Heart right ventricle (tissue), 16 donors: ENCODE measurements around the gene MAPT. TPM values are rescaled to one million over a fixed set of nuclear protein-coding genes. Genes with fewer than 3 reads are reported as not detected.
"Not testable (repeated sequence)": the region's sequence is repeated elsewhere in the genome, so short reads cannot be mapped to it uniquely, and the experiment has no call there.

ENCODE experiments used
- ATAC-seq, 8 donors: fragments of 200-7000 bp; cut with Tn5 transposase; one replicate each; pipeline ENCODE4 v1.9.1; 2020; ENCODE audit warnings: mild to moderate bottlenecking in 8 of 8, moderate library complexity in 8 of 8, moderate number of reproducible peaks in 1 of 8
- DNase-seq, 2 donors: peaks; one replicate each; pipeline ENCODE4 v3.0.0-alpha.2; 2020
- H3K27ac ChIP-seq, 10 donors: fragments of 200-600 bp; sonication (generic) in 2 of 10; one replicate each; pipeline versions ENCODE4 v1.5.0 to v1.8.0; 2020 to 2022; ENCODE audit warnings: mild to moderate bottlenecking in 3 of 10
- H3K27me3 ChIP-seq, 7 donors: fragments of 200-600 bp; one replicate each; pipeline ENCODE4 v1.8.0; 2021 to 2022; ENCODE audit warnings: mild to moderate bottlenecking in 2 of 7
- H3K36me3 ChIP-seq, 9 donors: fragments of 200-600 bp; sonication (generic) in 1 of 9; one replicate each; pipeline versions ENCODE4 v1.5.0 to v1.8.0; 2020 to 2022; ENCODE audit warnings: mild to moderate bottlenecking in 2 of 9
- H3K4me1 ChIP-seq, 9 donors: fragments of 200-600 bp; sonication (generic) in 1 of 9; one replicate each; pipeline versions ENCODE4 v1.5.0 to v1.8.0; 2020 to 2022; ENCODE audit warnings: mild to moderate bottlenecking in 4 of 9
- H3K4me3 ChIP-seq, 10 donors: fragments of 200-600 bp; sonication (generic) in 2 of 10; one replicate each; pipeline versions ENCODE4 v1.5.0 to v1.8.0; 2020 to 2022; ENCODE audit warnings: mild to moderate bottlenecking in 7 of 10, moderate library complexity in 2 of 10
- H3K9me3 ChIP-seq, 11 donors: fragments of 200-600 bp in 10 of 11; sonication (generic) in 2 of 11; one replicate each; pipeline versions ENCODE4 v1.5.0 to v1.8.0; 2013 to 2022; ENCODE audit warnings: mild to moderate bottlenecking in 2 of 11, control low read depth in 1 of 11, moderate library complexity in 1 of 11
- WGBS, 2 donors: extraction: QIAGEN DNeasy Blood & Tissue Kit; methylation state at CpG; one replicate each; pipeline ENCODE4 v1.1.7; 2013; ENCODE audit warnings: inconsistent platforms in 1 of 2; 5-methylcytosine and 5-hydroxymethylcytosine counted together
- intact Hi-C, 10 donors: fragments of 100-400 bp; cut with DNase I; formaldehyde crosslinking; loops; one replicate each; pipeline versions ENCODE4 v1.11.1 to v1.14.2; 2022
- polyA plus RNA-seq, 2 donors: library from polyadenylated mRNA; stranded (reverse); fragments of 200-250 nt; gene quantifications; one replicate each; pipeline ENCODE4 v1.2.3, GENCODE V29; 2013
- total RNA-seq, 10 donors: library from RNA; stranded (reverse); fragmentation: NEBNext Ultra II Directional in 3 of 10; extraction: Animal tissue kit (Norgen Biotek cat#: 25700) in 3 of 10; gene quantifications; one replicate each; pipeline versions ENCODE4 v1.2.1 to v1.2.4, GENCODE V29; 2021 to 2023
- TF ChIP-seq, protein P1 (sequence below), 9 donors: fragments of 200-600 bp; sonication (generic) in 2 of 9; IDR thresholded peaks; one replicate each; pipeline versions ENCODE4 v1.5.0 to v1.8.0; 2021 to 2022; ENCODE audit warnings: antibody characterized with exemption in 9 of 9, mild to moderate bottlenecking in 5 of 9, moderate library complexity in 1 of 9
- donor health status: Arrhythmogenic right ventricular cardiomyopathy.
- donor health status: ischemic (EF 13 %, LVEDD 7.1; RV severe dilation, severe dysfunction).
- donor health status: healthy with polysubstance abuse.
- donor health status: DM: no; HTN: yes; CAD: no.
- donor health status: DM: no; HTN: no; CAD: no.
- donor health status: ischemic (EF 25% LVEDD 6.9; RV normal size, moderate dysfunction).
- donor health status: ischemic (EF 25% LVEDD 5.7; RV mildly dilated, moderate dysfunction).
- donor health status: healthy.
- donor health status: DM: yes; HTN: yes; CAD: no.
- donor health status: Ischemic cardiomyopathy.
- donor health status: ischemic (EF 35%, LVEDD 5.7; RV mildly dilated, moderate dysfunction).
- donor health status: nonischemic (EF 11% LVEDD 7.7; RV severe dilation, severe dysfunction).
- donor health status: DM: yes; HTN: yes; CAD: no.
- donor health status: PGD.
- donor health status: ischemic (EF 29% LVEDD 5.4; RV normal size, mild dysfunction).
- donor health status: nonischemic (EF 23%, LVEDD 6.1; RV moderate dilation, normal function).

MAPT gene
- total and polyA plus RNA-seq, 12 donors = 0.90 to 63.3 (median 32.5) TPM

DNA sequence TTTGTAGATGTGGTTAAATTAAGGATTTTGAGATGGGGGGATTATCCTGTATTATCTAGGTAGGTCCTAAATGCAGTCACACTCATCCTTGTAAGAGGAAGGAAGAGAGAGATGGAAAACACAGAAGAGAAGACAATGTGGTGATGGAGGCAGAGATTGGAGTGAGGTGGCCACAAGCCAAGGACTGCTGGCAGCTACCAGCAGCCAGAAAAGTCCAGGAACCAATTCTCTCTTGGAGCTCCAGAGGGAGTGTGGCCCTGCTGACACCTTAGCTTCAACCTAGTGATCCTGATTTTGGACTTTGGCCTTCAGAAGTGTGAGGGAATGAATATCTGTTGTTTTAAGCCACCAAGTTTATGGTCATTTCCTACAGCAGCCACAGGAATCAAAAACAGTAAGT lies 18.0 kb downstream of the MAPT start:
- TF ChIP-seq, protein P1, sequence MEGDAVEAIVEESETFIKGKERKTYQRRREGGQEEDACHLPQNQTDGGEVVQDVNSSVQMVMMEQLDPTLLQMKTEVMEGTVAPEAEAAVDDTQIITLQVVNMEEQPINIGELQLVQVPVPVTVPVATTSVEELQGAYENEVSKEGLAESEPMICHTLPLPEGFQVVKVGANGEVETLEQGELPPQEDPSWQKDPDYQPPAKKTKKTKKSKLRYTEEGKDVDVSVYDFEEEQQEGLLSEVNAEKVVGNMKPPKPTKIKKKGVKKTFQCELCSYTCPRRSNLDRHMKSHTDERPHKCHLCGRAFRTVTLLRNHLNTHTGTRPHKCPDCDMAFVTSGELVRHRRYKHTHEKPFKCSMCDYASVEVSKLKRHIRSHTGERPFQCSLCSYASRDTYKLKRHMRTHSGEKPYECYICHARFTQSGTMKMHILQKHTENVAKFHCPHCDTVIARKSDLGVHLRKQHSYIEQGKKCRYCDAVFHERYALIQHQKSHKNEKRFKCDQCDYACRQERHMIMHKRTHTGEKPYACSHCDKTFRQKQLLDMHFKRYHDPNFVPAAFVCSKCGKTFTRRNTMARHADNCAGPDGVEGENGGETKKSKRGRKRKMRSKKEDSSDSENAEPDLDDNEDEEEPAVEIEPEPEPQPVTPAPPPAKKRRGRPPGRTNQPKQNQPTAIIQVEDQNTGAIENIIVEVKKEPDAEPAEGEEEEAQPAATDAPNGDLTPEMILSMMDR (IDR thresholded peaks at IDR 0.05) = no peak
- DNase-seq = no peak
- Histone ChIP-seq H3K36me3 (no peaks in the 10 kb centered on the region), H3K4me3 (no peak overlapping the region), H3K9me3 (peaks cover 0 to 13% (median 0%) of the 10 kb centered on the region in 11 donors), H3K27ac (no peak overlapping the region), H3K27me3 (peaks cover 0 to 4% (median 0%) of the 10 kb centered on the region in 7 donors), H3K4me1 (peaks cover 0 to 4% (median 0%) of the 10 kb centered on the region in 9 donors)
- ATAC-seq = no peak
- intact Hi-C loops = no loop called here

DNA sequence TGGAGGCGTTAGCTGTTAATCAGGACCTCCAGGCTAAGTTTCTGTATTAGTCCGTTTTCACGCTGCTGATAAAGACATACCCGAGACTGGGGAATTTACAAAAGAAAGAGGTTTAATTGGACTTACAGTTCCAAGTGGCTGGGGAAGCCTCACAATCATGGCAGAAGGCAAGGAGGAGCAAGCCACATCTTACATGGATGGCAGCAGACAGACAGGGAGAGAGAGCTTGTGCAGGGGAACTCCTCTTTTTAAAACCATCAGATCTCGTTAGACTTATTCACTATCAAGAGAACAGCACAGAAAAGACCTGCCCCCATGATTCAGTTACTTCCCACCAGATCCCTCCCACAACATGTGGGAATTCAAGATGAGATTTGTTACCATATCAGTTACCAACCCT lies 18.7 kb downstream of the MAPT start:
- H3K4me1 ChIP-seq, ATAC-seq, H3K27me3 ChIP-seq, H3K27ac ChIP-seq, DNase-seq, intact Hi-C loops, H3K4me3 ChIP-seq, H3K36me3 ChIP-seq: not testable (repeated sequence)
- 83 to 86% methylated on average over 5 of the region's 5 CpGs for WGBS, 2 donors
- H3K9me3 ChIP-seq = peaks cover 0 to 13% (median 0%) of the 10 kb centered on the region in 11 donors

DNA sequence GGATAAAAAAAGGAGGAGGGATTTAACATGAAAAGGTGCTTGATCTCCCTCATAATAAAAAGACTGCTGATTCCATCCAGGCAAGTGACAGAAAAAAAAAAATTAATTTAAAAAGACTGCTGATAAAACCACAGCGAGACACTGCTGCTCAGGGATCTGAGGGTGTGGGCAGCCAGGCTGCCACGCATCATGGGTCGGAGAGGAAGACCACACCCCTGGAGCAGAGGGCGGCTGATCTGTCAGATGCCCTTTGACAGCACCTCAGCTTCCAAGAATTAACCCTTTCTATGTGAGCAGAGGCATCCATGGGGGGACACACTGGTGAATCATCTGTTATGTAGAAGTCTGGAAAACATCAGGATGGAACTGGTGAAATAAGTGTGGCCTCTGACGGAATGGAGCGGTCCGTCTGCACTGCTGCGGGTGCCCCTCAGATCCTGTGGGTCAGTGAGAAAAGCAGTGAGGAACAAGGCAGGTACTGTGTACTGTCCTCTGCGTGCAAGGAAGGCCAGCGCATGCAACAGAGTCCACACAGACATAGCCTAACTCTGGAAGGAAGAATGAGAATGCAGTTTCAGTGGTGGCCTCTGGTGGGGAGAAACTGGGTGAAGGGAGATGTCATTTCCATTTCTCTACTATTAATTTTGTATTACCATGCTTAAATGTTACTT lies 19.8 kb downstream of the MAPT start:
- Histone ChIP-seq H3K27ac (no peak overlapping the region), H3K4me3 (no peak overlapping the region), H3K4me1 (no peaks in the 10 kb centered on the region), H3K36me3 (no peaks in the 10 kb centered on the region), H3K27me3 (no peaks in the 10 kb centered on the region), H3K9me3 (peaks cover 0 to 13% (median 0%) of the 10 kb centered on the region in 11 donors)
- TF ChIP-seq, protein P1 (IDR thresholded peaks at IDR 0.05) = no peak
- DNase-seq (no peak), ATAC-seq (peak in 1 of 8 donors; percentile 22)
- intact Hi-C loops = no loop called here
- 58 to 66% methylated on average over 10 of the region's 10 CpGs for WGBS, 2 donors

DNA sequence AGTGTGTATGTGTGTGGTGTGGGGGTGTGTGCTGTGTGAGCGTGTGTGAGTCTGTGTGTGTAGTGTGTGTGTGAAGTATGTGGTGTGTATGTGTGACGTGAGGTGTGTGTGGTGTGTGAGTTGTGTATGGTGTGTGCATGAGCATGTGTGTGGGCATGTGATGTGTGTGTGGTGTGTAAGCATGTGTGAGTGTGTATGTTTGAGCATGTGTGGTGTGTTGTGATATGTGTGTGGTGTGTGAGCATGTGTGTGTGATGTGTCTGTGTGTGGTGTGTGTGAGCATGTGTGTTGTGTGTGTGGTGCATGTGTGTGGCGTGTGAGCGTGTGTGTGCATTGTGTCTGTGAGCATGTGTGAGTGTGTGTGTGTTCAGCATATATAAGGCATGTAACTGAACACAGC lies 20.9 kb downstream of the MAPT start:
- Histone ChIP-seq H3K4me1 (no peaks in the 10 kb centered on the region), H3K36me3 (no peaks in the 10 kb centered on the region), H3K27me3 (no peaks in the 10 kb centered on the region), H3K27ac (no peak overlapping the region), H3K9me3 (peaks cover 0 to 13% (median 0%) of the 10 kb centered on the region in 11 donors), H3K4me3 (no peak overlapping the region)
- WGBS, 2 donors = 95 to 96% methylated on average over 4 of the region's 4 CpGs
- TF ChIP-seq, protein P1 (IDR thresholded peaks at IDR 0.05) = no peak
- intact Hi-C loops = no loop called here
- no peak for ATAC-seq
- no peak for DNase-seq

DNA sequence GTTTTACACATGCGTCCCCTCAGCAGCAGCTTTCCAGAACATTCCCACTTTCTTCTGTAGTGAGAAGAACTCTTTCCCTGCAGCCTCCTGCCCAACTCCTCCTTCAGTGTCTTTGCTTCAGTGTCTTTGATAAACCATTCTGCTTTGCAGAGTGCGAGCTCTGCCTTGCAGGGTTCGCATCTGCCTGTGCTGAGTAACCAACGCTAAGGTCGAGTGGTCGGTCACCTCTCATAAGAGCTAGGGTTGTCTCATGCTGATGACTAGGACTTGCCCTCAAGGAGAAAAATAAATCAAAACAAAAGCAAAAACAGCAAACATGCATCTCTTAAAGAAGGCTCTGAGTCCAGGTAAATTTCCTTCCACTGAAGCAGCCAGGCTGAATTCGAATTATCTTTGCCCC lies 22.7 kb downstream of the MAPT start:
- Histone ChIP-seq H3K36me3 (no peaks in the 10 kb centered on the region), H3K9me3 (peaks cover 0 to 9% (median 0%) of the 10 kb centered on the region in 11 donors), H3K27me3 (no peaks in the 10 kb centered on the region), H3K4me3 (no peak overlapping the region), H3K27ac (no peak overlapping the region), H3K4me1 (no peaks in the 10 kb centered on the region)
- no peak for ATAC-seq
- intact Hi-C loops = no loop called here
- TF ChIP-seq, protein P1 (IDR thresholded peaks at IDR 0.05) = no peak
- 80 to 85% methylated on average over 7 of the region's 7 CpGs for WGBS, 2 donors
- DNase-seq = no peak
